ENCODE measurements around the gene OPCML. TPM values are rescaled to one million over a fixed set of nuclear protein-coding genes. Genes with fewer than 3 reads are reported as not detected.

The OPCML gene
- total RNA-seq, 1 donor from 2014 or later = not detected

GRCh38 chr11:133541021-133541719, 8.9 kb upstream of the OPCML start:
- DNase-seq (ENCODE audit: low read depth in 2 of 2) = no peak

- DNase-seq (ENCODE audit: low read depth in 2 of 2) = no peak
Observed at GRCh38 chr11:133536198-133536597, 3.9 kb upstream of the OPCML start.

- DNase-seq (ENCODE audit: low read depth in 2 of 2) = no peak
Observed at GRCh38 chr11:133533205-133533604, 904 bp upstream of the OPCML start.

- no peak for DNase-seq (ENCODE audit: low read depth in 2 of 2)
Observed at GRCh38 chr11:133531458-133531857, 843 bp downstream of the OPCML start.

- DNase-seq (ENCODE audit: low read depth in 2 of 2) = no peak
Observed at GRCh38 chr11:133530501-133530835, 1.8 kb downstream of the OPCML start.

- DNase-seq (ENCODE audit: low read depth in 2 of 2) = no peak
Observed at GRCh38 chr11:133529807-133530500, 2.3 kb downstream of the OPCML start.

GRCh38 chr11:133526790-133527189, 5.5 kb downstream of the OPCML start:
- DNase-seq (ENCODE audit: low read depth in 2 of 2) = no peak

GRCh38 chr11:133525976-133526375, 6.3 kb downstream of the OPCML start:
- no peak for DNase-seq (ENCODE audit: low read depth in 2 of 2)

- no peak for DNase-seq (ENCODE audit: low read depth in 2 of 2)
Observed at GRCh38 chr11:133524488-133524887, 7.8 kb downstream of the OPCML start.

GRCh38 chr11:133522344-133522743, 10.0 kb downstream of the OPCML start:
- DNase-seq (ENCODE audit: low read depth in 2 of 2) = no peak

GRCh38 chr11:133521502-133521901, 10.8 kb downstream of the OPCML start:
- DNase-seq (ENCODE audit: low read depth in 2 of 2) = no peak

- no peak for DNase-seq (ENCODE audit: low read depth in 2 of 2)
Observed at GRCh38 chr11:133520707-133521106, 11.6 kb downstream of the OPCML start.

GRCh38 chr11:133519560-133519959, 12.7 kb downstream of the OPCML start:
- DNase-seq (ENCODE audit: low read depth in 2 of 2) = no peak

- no peak for DNase-seq (ENCODE audit: low read depth in 2 of 2)
Observed at GRCh38 chr11:133518702-133519264, 13.5 kb downstream of the OPCML start.

GRCh38 chr11:133516845-133517244, 15.5 kb downstream of the OPCML start:
- DNase-seq (ENCODE audit: low read depth in 2 of 2) = no peak

- no peak for DNase-seq (ENCODE audit: low read depth in 2 of 2)
Observed at GRCh38 chr11:133515107-133515506, 17.2 kb downstream of the OPCML start.

GRCh38 chr11:133509924-133510697, 22.2 kb downstream of the OPCML start:
- DNase-seq (ENCODE audit: low read depth in 2 of 2) = no peak

GRCh38 chr11:133508468-133508867, 23.8 kb downstream of the OPCML start:
- DNase-seq (ENCODE audit: low read depth in 2 of 2) = no peak

- no peak for DNase-seq (ENCODE audit: low read depth in 2 of 2)
Observed at GRCh38 chr11:133507185-133507584, 25.1 kb downstream of the OPCML start.

GRCh38 chr11:133506551-133507094, 25.7 kb downstream of the OPCML start:
- DNase-seq (ENCODE audit: low read depth in 2 of 2) = no peak

- DNase-seq (ENCODE audit: low read depth in 2 of 2) = no peak
Observed at GRCh38 chr11:133506023-133506422, 26.3 kb downstream of the OPCML start.

- no peak for DNase-seq (ENCODE audit: low read depth in 2 of 2)
Observed at GRCh38 chr11:133504906-133505305, 27.4 kb downstream of the OPCML start.

Measured in dermis microvascular lymphatic vessel endothelial cell (primary cell).